SK-N-SH (cell line): ENCODE results near the gene ADAM33. TPM values are rescaled to one million over a fixed set of nuclear protein-coding genes. Genes with fewer than 3 reads are reported as not detected.

Source experiments
- CTCF ChIA-PET: fragments of 300-600, 350-600 bp; formaldehyde crosslinking; extraction: SDS; loops from one replicate; lab custom pipeline; 2021; lab: Yijun Ruan, JAX
- POLR2A ChIA-PET: fragments of 350-600 bp; sonication (Branson Sonifier 250); formaldehyde crosslinking; extraction: SDS; loops from one replicate; lab custom pipeline; 2020; ENCODE audit warnings: antibody characterized with exemption, inconsistent platforms; lab: Yijun Ruan, JAX
- DNase-seq: peaks from one replicate; pipeline ENCODE4 v3.0.0; 2012
- H2AFZ ChIP-seq: fragments of 200-600 bp; sonication (generic); 2 replicates; pipeline ENCODE4 v1.8.1; 2016; ENCODE audit warnings: antibody characterized with exemption, mild to moderate bottlenecking, low read depth
- H3F3A ChIP-seq: fragments of 200-600 bp; sonication (generic); replicated peaks from 2 replicates; pipeline ENCODE3; 2016; ENCODE audit warnings: antibody characterized with exemption, mild to moderate bottlenecking; ENCODE audit not compliant: insufficient read depth
- H3K27ac ChIP-seq, 2 experiments: fragments of 200-500 bp in 1 of 2; fragments of 200-600 bp in 1 of 2; sonication (Bioruptor generic) in 1 of 2; sonication (generic), shearing (Covaris generic) in 1 of 2; 2 replicates each; pipeline versions ENCODE4 v1.5.1 to v1.6.1; 2014 to 2016; ENCODE audit warnings: low read depth in 2 of 2, inconsistent platforms in 1 of 2, low read length in 1 of 2, mild to moderate bottlenecking in 1 of 2, mixed read lengths in 1 of 2
- H3K27me3 ChIP-seq: fragments of 200-600 bp; sonication (generic), shearing (Covaris generic); 2 replicates; pipeline ENCODE4 v1.6.1; 2016; ENCODE audit warnings: mixed run types; ENCODE audit not compliant: insufficient read depth
- H3K36me3 ChIP-seq, 2 experiments: fragments of 200-500 bp in 1 of 2; fragments of 200-600 bp in 1 of 2; sonication (Bioruptor generic) in 1 of 2; sonication (generic) in 1 of 2; replicated peaks in 1 of 2; 2 replicates each; pipeline versions ENCODE3 to v1.5.1; 2014 to 2016; ENCODE audit warnings: low read length in 1 of 2, mild to moderate bottlenecking in 1 of 2; ENCODE audit not compliant: insufficient read depth in 2 of 2, control insufficient read depth in 1 of 2
- H3K4me1 ChIP-seq, 2 experiments: fragments of 200-500 bp in 1 of 2; fragments of 200-600 bp in 1 of 2; sonication (Bioruptor generic) in 1 of 2; sonication (generic), shearing (Covaris generic) in 1 of 2; 2 replicates each; pipeline versions ENCODE4 v1.5.1 to v1.6.1; 2014 to 2016; ENCODE audit warnings: low read depth in 1 of 2, low read length in 1 of 2, mixed run types in 1 of 2; ENCODE audit not compliant: insufficient read depth in 2 of 2, control insufficient read depth in 1 of 2
- H3K4me2 ChIP-seq: fragments of 200-600 bp; sonication (generic), shearing (Covaris generic); 2 replicates; pipeline ENCODE4 v1.6.1; 2017; ENCODE audit warnings: mixed run types
- H3K4me3 ChIP-seq, 2 experiments: fragments of 200-500 bp in 1 of 2; fragments of 200-600 bp in 1 of 2; sonication (Bioruptor generic) in 1 of 2; sonication (generic), shearing (Covaris generic) in 1 of 2; 2 replicates each; pipeline versions ENCODE4 v1.5.1 to v1.8.1; 2014 to 2016; ENCODE audit warnings: low read depth in 2 of 2, inconsistent platforms in 1 of 2, low read length in 1 of 2, mild to moderate bottlenecking in 1 of 2, mixed read lengths in 1 of 2, moderate library complexity in 1 of 2
- H3K79me2 ChIP-seq: fragments of 200-600 bp; sonication (generic); 2 replicates; pipeline ENCODE4 v1.8.1; 2017; ENCODE audit warnings: mild to moderate bottlenecking; ENCODE audit not compliant: insufficient read depth
- H3K9ac ChIP-seq: fragments of 200-600 bp; sonication (generic); 2 replicates; pipeline ENCODE4 v1.6.1; 2017; ENCODE audit warnings: mixed run types
- H3K9me2 ChIP-seq: fragments of 200-600 bp; sonication (generic); 2 replicates; pipeline ENCODE4 v1.6.1; 2017; ENCODE audit warnings: mixed run types
- H3K9me3 ChIP-seq: fragments of 200-600 bp; sonication (generic); 2 replicates; pipeline ENCODE4 v1.6.1; 2017; ENCODE audit warnings: mixed run types, mild to moderate bottlenecking, moderate library complexity
- H4K20me1 ChIP-seq: fragments of 200-600 bp; sonication (generic); 2 replicates; pipeline ENCODE4 v1.6.1; 2017; ENCODE audit warnings: mild to moderate bottlenecking, mixed run types; ENCODE audit not compliant: insufficient read depth
- ELF1 ChIP-seq: IDR thresholded peaks from 2 replicates; pipeline ENCODE4 v1.4.0; 2012
- FOSL2 ChIP-seq: IDR thresholded peaks from 2 replicates; pipeline ENCODE4 v1.4.0; 2012; ENCODE audit warnings: low read depth, mild to moderate bottlenecking, moderate library complexity, borderline replicate concordance
- FOXM1 ChIP-seq: IDR thresholded peaks from 2 replicates; pipeline ENCODE4 v1.4.0; 2012; ENCODE audit warnings: low read depth, mild to moderate bottlenecking
- GABPA ChIP-seq: IDR thresholded peaks from 2 replicates; pipeline ENCODE4 v1.4.0; 2012; ENCODE audit warnings: low read depth, mild to moderate bottlenecking
- MEF2A ChIP-seq: IDR thresholded peaks from 2 replicates; pipeline ENCODE4 v1.4.0; 2012; ENCODE audit warnings: low read depth, borderline replicate concordance
- MXI1 ChIP-seq: IDR thresholded peaks from 2 replicates; pipeline ENCODE4 v1.6.1; 2012; ENCODE audit warnings: mild to moderate bottlenecking, low read depth, low read length, improper control_type of control experiment
- NFIC ChIP-seq: IDR thresholded peaks from 2 replicates; pipeline ENCODE4 v1.4.0; 2012; ENCODE audit warnings: borderline replicate concordance
- NRF1 ChIP-seq: IDR thresholded peaks from 2 replicates; pipeline ENCODE4 v1.6.1; 2012; ENCODE audit warnings: low read depth, mild to moderate bottlenecking, low read length
- POLR2AphosphoS5 ChIP-seq: IDR thresholded peaks from 2 replicates; pipeline ENCODE4 v1.6.1; 2012; ENCODE audit warnings: low read depth, low read length
- RAD21 ChIP-seq: IDR thresholded peaks from 2 replicates; pipeline ENCODE4 v1.6.1; 2012; ENCODE audit warnings: mild to moderate bottlenecking, low read length
- RXRA ChIP-seq: IDR thresholded peaks from 2 replicates; pipeline ENCODE4 v1.4.0; 2012; ENCODE audit warnings: low read depth, mild to moderate bottlenecking, borderline replicate concordance
- TAF1 ChIP-seq: IDR thresholded peaks from 2 replicates; pipeline ENCODE4 v1.6.1; 2012; ENCODE audit warnings: low read depth, mild to moderate bottlenecking, low read length, moderate library complexity, borderline replicate concordance
- TCF12 ChIP-seq: IDR thresholded peaks from 2 replicates; pipeline ENCODE4 v1.4.0; 2012
- USF2 ChIP-seq: fragments of 150-350 bp; IDR thresholded peaks from 2 replicates; pipeline ENCODE4 v1.6.1; 2017; ENCODE audit warnings: antibody characterized with exemption, low read length, low read depth, borderline replicate concordance
- YY1 ChIP-seq: IDR thresholded peaks from 2 replicates; pipeline ENCODE4 v1.4.0; 2012; ENCODE audit warnings: low read depth, mild to moderate bottlenecking
- WGBS: methylation state at CpG from one replicate; pipeline ENCODE4 v1.1.6; 2017; ENCODE audit warnings: low lambda C conversion rate; 5-methylcytosine and 5-hydroxymethylcytosine counted together
- polyA plus RNA-seq, 3 experiments: library from polyadenylated mRNA; depleted of rRNA; stranded (reverse); fragments of >200 nt; gene quantifications; 2 replicates each; pipeline ENCODE4 v1.2.3, GENCODE V29; 2012
- TF ChIP-seq, protein P1 (sequence below): fragments of 200-600 bp; sonication (generic); IDR thresholded peaks from 2 replicates; pipeline ENCODE4 v1.6.1; 2017; ENCODE audit warnings: antibody characterized with exemption, mild to moderate bottlenecking, moderate library complexity
- TF ChIP-seq, protein P2 (sequence below): IDR thresholded peaks from 2 replicates; pipeline ENCODE4 v1.4.0; 2012; ENCODE audit warnings: low read depth
- TF ChIP-seq, protein P3 (sequence below): IDR thresholded peaks from 2 replicates; pipeline ENCODE4 v1.6.1; 2012; ENCODE audit warnings: mild to moderate bottlenecking, low read depth, low read length, moderate library complexity
- TF ChIP-seq, protein P4 (sequence below): fragments of 150-350 bp; IDR thresholded peaks from 2 replicates; pipeline ENCODE4 v1.6.1; 2016; ENCODE audit warnings: mild to moderate bottlenecking, low read depth, low read length

ADAM33 gene
- polyA plus RNA-seq, 1 of the 3 experiments (the other 2 are of a cell fraction), result 4.8 TPM

GRCh38 chr20:3652676-3653596 is 28.9 kb downstream of the ADAM33 start:
- DNase-seq, result no peak
- Histone ChIP-seq H3K36me3 (no peaks in the 10 kb centered on the region), H3K9me2 (no peaks in the 10 kb centered on the region), H3K4me2 (no peak overlapping the region), H3F3A (no peaks in the 10 kb centered on the region), H3K79me2 (no peaks in the 10 kb centered on the region), H2AFZ (no peak overlapping the region), H3K4me3 (no peak overlapping the region), H3K4me1 (peaks cover 0 to 32% of the 10 kb centered on the region in 2 experiments; a peak in 1 of 4 replicates), H3K27me3 (no peaks in the 10 kb centered on the region), H3K9ac (no peak overlapping the region), H3K27ac (no peak overlapping the region; a peak in 1 of 4 replicates), H4K20me1 (no peaks in the 10 kb centered on the region), H3K9me3 (no peaks in the 10 kb centered on the region)
- CTCF ChIA-PET, result interaction anchor here (0.7 to 3.6 kb wide), 6 partner anchors 16 to 96 kb away, joined by 3 to 16 read pairs (median 6); no protein-coding TSS in a partner anchor
- no peak for TF ChIP-seq FOXM1
- no peak for TF ChIP-seq POLR2AphosphoS5
- no peak for TF ChIP-seq RXRA
- TF ChIP-seq FOSL2, result no peak
- TF ChIP-seq, protein P1, sequence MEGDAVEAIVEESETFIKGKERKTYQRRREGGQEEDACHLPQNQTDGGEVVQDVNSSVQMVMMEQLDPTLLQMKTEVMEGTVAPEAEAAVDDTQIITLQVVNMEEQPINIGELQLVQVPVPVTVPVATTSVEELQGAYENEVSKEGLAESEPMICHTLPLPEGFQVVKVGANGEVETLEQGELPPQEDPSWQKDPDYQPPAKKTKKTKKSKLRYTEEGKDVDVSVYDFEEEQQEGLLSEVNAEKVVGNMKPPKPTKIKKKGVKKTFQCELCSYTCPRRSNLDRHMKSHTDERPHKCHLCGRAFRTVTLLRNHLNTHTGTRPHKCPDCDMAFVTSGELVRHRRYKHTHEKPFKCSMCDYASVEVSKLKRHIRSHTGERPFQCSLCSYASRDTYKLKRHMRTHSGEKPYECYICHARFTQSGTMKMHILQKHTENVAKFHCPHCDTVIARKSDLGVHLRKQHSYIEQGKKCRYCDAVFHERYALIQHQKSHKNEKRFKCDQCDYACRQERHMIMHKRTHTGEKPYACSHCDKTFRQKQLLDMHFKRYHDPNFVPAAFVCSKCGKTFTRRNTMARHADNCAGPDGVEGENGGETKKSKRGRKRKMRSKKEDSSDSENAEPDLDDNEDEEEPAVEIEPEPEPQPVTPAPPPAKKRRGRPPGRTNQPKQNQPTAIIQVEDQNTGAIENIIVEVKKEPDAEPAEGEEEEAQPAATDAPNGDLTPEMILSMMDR, result no peak
- no peak for TF ChIP-seq TAF1
- TF ChIP-seq, protein P2, sequence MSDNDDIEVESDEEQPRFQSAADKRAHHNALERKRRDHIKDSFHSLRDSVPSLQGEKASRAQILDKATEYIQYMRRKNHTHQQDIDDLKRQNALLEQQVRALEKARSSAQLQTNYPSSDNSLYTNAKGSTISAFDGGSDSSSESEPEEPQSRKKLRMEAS, result no peak
- TF ChIP-seq TCF12, result no peak
- TF ChIP-seq RAD21, result no peak
- no peak for TF ChIP-seq ELF1
- TF ChIP-seq YY1, result no peak
- no peak for TF ChIP-seq NFIC
- TF ChIP-seq, protein P3, sequence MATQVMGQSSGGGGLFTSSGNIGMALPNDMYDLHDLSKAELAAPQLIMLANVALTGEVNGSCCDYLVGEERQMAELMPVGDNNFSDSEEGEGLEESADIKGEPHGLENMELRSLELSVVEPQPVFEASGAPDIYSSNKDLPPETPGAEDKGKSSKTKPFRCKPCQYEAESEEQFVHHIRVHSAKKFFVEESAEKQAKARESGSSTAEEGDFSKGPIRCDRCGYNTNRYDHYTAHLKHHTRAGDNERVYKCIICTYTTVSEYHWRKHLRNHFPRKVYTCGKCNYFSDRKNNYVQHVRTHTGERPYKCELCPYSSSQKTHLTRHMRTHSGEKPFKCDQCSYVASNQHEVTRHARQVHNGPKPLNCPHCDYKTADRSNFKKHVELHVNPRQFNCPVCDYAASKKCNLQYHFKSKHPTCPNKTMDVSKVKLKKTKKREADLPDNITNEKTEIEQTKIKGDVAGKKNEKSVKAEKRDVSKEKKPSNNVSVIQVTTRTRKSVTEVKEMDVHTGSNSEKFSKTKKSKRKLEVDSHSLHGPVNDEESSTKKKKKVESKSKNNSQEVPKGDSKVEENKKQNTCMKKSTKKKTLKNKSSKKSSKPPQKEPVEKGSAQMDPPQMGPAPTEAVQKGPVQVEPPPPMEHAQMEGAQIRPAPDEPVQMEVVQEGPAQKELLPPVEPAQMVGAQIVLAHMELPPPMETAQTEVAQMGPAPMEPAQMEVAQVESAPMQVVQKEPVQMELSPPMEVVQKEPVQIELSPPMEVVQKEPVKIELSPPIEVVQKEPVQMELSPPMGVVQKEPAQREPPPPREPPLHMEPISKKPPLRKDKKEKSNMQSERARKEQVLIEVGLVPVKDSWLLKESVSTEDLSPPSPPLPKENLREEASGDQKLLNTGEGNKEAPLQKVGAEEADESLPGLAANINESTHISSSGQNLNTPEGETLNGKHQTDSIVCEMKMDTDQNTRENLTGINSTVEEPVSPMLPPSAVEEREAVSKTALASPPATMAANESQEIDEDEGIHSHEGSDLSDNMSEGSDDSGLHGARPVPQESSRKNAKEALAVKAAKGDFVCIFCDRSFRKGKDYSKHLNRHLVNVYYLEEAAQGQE, result no peak
- TF ChIP-seq USF2, result no peak
- no peak for TF ChIP-seq MXI1
- no peak for TF ChIP-seq GABPA
- TF ChIP-seq MEF2A, result no peak
- no peak for TF ChIP-seq NRF1
- TF ChIP-seq, protein P4, sequence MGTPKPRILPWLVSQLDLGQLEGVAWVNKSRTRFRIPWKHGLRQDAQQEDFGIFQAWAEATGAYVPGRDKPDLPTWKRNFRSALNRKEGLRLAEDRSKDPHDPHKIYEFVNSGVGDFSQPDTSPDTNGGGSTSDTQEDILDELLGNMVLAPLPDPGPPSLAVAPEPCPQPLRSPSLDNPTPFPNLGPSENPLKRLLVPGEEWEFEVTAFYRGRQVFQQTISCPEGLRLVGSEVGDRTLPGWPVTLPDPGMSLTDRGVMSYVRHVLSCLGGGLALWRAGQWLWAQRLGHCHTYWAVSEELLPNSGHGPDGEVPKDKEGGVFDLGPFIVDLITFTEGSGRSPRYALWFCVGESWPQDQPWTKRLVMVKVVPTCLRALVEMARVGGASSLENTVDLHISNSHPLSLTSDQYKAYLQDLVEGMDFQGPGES, result no peak
- WGBS, result 94% methylated on average over 7 of the region's 10 CpGs
- POLR2A ChIA-PET, result no interaction called here
